Psoas muscle (tissue), 8 donors: ENCODE measurements around the gene PEPD. TPM values are rescaled to one million over a fixed set of nuclear protein-coding genes. Genes with fewer than 3 reads are reported as not detected.

Experiments
- ATAC-seq, 4 donors: fragments of 200-7000 bp; cut with Tn5 transposase; one replicate each; pipeline ENCODE4 v1.9.1; 2020; ENCODE audit warnings: moderate library complexity in 3 of 4, mild to moderate bottlenecking in 2 of 4
- DNase-seq, 2 donors: peaks; one replicate each; pipeline ENCODE4 v3.0.0-alpha.2; 2020
- H3K27ac ChIP-seq: fragments of 200-600 bp; one replicate; pipeline ENCODE4 v1.8.0; 2022
- H3K27me3 ChIP-seq, 3 donors: fragments of 200-600 bp in 1 of 3; one replicate each; pipeline versions ENCODE4 v1.6.1 to v1.8.0; 2013 to 2022; ENCODE audit warnings: low read length in 2 of 3, mild to moderate bottlenecking in 2 of 3, moderate library complexity in 1 of 3; ENCODE audit not compliant: insufficient read depth in 3 of 3
- H3K36me3 ChIP-seq, 2 donors: fragments of 200-600 bp in 1 of 2; one replicate each; pipeline versions ENCODE4 v1.6.1 to v1.8.0; 2013 to 2022; ENCODE audit warnings: low read depth in 1 of 2, mild to moderate bottlenecking in 1 of 2, moderate library complexity in 1 of 2; ENCODE audit not compliant: insufficient read depth in 1 of 2
- H3K4me1 ChIP-seq: fragments of 200-600 bp; one replicate; pipeline ENCODE4 v1.8.0; 2022
- H3K4me3 ChIP-seq: fragments of 200-600 bp; one replicate; pipeline ENCODE4 v1.8.0; 2022; ENCODE audit warnings: mild to moderate bottlenecking
- H3K9me3 ChIP-seq: fragments of 200-600 bp; one replicate; pipeline ENCODE4 v1.8.0; 2022
- WGBS, 3 donors: extraction: QIAGEN DNeasy Blood & Tissue Kit; methylation state at CpG; one replicate each; pipeline versions ENCODE4 v1.1.6 to v1.1.7; 2013; 5-methylcytosine and 5-hydroxymethylcytosine counted together
- intact Hi-C, 2 donors: fragments of 100-400 bp; cut with DNase I; formaldehyde crosslinking; loops; one replicate each; pipeline versions ENCODE4 v1.11.0 to v1.14.2; 2022
- polyA plus RNA-seq, 3 donors: library from polyadenylated mRNA; stranded (reverse); fragments of 200-250 nt; gene quantifications; one replicate each; pipeline ENCODE4 v1.2.3, GENCODE V29; 2013
- total RNA-seq, 4 donors: library from RNA; stranded (reverse); fragmentation: NEBNext Ultra II Directional in 2 of 4; extraction: Animal tissue kit (Norgen Biotek cat#: 25700) in 2 of 4; gene quantifications; one replicate each; pipeline versions ENCODE4 v1.2.1 to v1.2.4, GENCODE V29; 2021 to 2023
- TF ChIP-seq, protein P1 (sequence below): fragments of 200-600 bp; IDR thresholded peaks from one replicate; pipeline ENCODE4 v1.8.0; 2022; ENCODE audit warnings: antibody characterized with exemption
- donor health status: healthy with polysubstance abuse.
- donor health status: DM: no; HTN: no; CAD: no; lungs with moderate emphysema.
- donor health status: Bipolar disorder and iron deficiency.
- donor health status: healthy.
- donor health status: DM: yes; HTN: yes; CAD: no.
- donor health status: DM: no; HTN: no; CAD: no.
- donor health status: DM: no; HTN: no; CAD: no.
- donor health status: DM: yes; HTN: yes; CAD: no.

Gene PEPD
- total and polyA plus RNA-seq, 7 donors, result 26.3 to 40.2 (median 35.1) TPM

DNA sequence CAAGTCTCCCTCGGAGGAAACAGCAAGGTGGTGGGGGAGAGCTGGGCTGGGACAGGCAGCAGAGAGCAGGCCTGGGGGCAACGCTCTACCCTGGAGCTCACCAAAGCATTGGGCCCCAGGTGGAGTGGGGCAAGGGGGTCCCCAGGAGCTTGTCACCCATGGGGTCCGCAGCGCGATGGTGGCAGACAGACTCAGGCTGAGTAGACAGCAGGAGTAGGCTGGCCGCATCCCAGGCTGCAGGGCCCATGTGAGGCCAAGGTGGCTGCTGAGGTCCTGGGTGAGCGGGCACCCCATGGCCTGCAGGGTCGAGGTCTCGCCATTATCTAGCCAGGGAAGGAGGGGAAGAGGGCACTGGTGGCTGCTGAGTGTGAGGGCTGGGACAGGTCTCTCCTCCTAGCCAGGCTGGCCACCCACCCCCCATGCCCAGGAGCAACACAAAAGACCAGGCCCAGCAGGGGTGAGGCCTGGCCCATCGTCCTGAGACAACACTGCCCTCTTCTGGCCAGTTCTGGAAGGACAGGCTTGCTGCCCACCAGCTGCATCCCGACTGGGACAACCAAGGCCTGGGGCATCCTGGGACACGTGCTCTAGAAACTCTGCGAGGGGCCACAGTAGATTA lies 115.0 kb downstream of the PEPD start:
- intact Hi-C loops, result loop anchor here (1.0 to 5.0 kb wide), 4 partner anchors 165 to 259 kb away; no protein-coding TSS in a partner anchor
- Histone ChIP-seq H3K27ac (no peak overlapping the region), H3K36me3 (peaks cover 0 to 13% of the 10 kb centered on the region in 2 donors), H3K4me1 (peaks cover 3% of the 10 kb centered on the region), H3K27me3 (no peaks in the 10 kb centered on the region), H3K9me3 (no peaks in the 10 kb centered on the region), H3K4me3 (no peak overlapping the region)
- TF ChIP-seq, protein P1, sequence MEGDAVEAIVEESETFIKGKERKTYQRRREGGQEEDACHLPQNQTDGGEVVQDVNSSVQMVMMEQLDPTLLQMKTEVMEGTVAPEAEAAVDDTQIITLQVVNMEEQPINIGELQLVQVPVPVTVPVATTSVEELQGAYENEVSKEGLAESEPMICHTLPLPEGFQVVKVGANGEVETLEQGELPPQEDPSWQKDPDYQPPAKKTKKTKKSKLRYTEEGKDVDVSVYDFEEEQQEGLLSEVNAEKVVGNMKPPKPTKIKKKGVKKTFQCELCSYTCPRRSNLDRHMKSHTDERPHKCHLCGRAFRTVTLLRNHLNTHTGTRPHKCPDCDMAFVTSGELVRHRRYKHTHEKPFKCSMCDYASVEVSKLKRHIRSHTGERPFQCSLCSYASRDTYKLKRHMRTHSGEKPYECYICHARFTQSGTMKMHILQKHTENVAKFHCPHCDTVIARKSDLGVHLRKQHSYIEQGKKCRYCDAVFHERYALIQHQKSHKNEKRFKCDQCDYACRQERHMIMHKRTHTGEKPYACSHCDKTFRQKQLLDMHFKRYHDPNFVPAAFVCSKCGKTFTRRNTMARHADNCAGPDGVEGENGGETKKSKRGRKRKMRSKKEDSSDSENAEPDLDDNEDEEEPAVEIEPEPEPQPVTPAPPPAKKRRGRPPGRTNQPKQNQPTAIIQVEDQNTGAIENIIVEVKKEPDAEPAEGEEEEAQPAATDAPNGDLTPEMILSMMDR, result peak; percentile 98
- WGBS, 3 donors, result 57 to 67% (median 64%) methylated on average over 9 to 13 of the region's 13 CpGs
- ATAC-seq (peak; percentile 71 to 89 (median 85)), DNase-seq (peak; percentile 68 to 88)

DNA sequence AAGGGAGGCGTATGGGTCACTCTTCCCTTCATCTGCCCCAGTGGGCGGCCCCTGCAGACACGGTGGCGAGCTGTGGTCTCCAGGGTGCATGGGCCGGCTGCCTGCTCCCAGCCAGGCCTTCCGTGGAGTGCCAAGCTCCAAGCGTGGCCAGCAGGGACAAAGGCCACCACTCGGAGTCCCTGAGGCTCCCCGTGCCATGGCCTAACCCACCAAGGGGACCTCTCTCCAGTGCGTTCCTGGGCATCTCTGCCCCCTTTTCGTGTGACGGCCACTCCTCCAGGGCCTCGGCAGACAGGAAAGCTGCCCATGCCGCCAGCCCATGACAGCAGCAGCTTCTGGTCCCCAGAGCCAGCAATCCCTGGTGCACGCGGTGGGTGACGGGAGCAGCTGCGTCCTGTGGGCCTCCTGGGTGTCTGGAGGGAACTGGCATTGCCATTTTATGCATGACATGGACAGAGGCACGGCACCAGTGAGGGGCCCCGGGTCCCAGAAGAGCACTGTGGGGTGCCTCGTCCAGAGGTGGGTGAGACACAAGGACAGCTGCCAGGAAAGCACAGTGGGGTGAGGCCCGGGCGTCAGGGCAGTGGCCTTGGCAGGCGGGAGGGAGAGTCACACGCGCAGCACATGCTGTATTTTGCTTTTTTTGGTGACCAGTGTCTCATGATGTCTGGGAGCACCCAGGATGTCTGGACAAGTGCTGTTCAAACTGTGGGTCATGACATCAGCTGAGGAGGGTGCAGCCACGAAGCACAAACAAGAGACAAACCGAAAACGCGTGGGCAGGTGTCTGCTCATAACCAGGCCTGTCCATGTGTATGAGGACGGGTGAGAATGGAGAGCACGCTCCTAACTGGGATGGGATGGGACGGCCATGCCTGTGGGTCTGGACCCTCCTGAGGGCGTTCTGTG lies 115.8 kb downstream of the PEPD start:
- Histone ChIP-seq H3K4me3 (no peak overlapping the region), H3K27ac (no peak overlapping the region), H3K9me3 (no peaks in the 10 kb centered on the region), H3K36me3 (peaks cover 0 to 5% of the 10 kb centered on the region in 2 donors), H3K4me1 (peaks cover 3% of the 10 kb centered on the region), H3K27me3 (no peaks in the 10 kb centered on the region)
- intact Hi-C loops, result loop anchor here (1.0 to 5.0 kb wide), 3 partner anchors 165 to 259 kb away; no protein-coding TSS in a partner anchor
- ATAC-seq, result peak in 2 of 4 donors; percentile 30 to 32
- WGBS, 3 donors, result 74 to 87% (median 76%) methylated on average over 34 of the region's 34 CpGs
- TF ChIP-seq, protein P1, result no peak
- peak in 1 of 2 donors; percentile 59 for DNase-seq

DNA sequence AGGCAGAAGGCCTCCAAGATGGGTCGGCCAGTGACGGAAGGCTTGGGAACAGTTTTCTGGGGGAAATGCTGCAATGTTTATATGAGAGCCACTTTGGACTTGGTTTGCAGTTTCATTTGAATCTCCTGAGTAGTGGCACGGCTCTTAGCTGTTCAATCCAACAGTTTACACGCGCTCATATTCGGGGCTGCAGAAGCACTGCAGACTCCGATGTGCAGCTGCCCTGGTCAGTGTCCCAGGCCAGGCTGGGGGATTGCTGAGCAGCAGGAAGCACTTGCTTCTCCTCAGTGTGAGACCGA lies 116.4 kb downstream of the PEPD start:
- no peak for ATAC-seq
- Histone ChIP-seq H3K4me1 (peaks cover 3% of the 10 kb centered on the region), H3K4me3 (no peak overlapping the region), H3K9me3 (no peaks in the 10 kb centered on the region), H3K27me3 (no peaks in the 10 kb centered on the region), H3K36me3 (no peaks in the 10 kb centered on the region), H3K27ac (no peak overlapping the region)
- 56 to 83% (median 70%) methylated on average over 8 of the region's 8 CpGs for WGBS, 3 donors
- no peak for DNase-seq
- intact Hi-C loops, result loop anchor here in 1 of 2 donors (5.0 kb wide), 1 partner anchor 258 kb away; no protein-coding TSS in a partner anchor
- TF ChIP-seq, protein P1, result no peak

DNA sequence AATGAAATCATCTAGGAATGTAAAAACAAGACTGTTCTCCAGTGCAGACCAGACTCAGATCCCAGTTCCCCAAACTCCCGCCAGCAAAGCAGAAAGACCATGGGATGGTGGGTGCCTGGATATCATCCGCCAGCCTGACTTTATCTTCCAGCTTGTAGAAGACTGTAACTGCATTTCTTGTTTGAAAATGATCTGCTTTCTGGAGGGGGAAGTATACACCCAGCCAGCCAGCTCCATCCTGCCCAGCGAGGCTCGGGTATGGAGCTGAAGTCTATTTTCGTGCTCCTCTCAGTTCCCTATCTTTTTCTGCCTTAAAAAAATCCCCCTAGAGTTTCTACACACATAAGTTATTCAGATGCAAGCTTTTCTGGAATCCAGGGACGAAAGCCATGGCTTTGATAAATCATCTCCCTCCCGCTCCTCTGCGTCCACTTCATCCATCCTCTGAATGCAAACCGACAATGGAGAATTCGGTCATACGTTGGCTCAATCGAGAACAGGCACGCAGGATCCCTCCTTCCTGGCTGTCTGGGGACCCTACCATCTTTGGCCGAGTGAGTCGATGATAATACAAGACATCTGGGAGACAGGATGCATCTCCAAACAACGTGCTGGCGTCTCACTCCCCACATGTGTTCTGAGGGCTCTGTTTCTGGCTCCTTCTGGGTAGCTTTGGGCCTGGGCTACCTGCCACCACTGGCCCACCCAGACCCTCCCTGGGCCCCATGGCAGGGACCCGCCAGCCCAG lies 116.9 kb downstream of the PEPD start:
- no peak for ATAC-seq

More for the DNA sequence above, 116.9 kb downstream of the PEPD start:
- Histone ChIP-seq H3K9me3 (no peaks in the 10 kb centered on the region), H3K36me3 (no peaks in the 10 kb centered on the region), H3K4me1 (peaks cover 3% of the 10 kb centered on the region), H3K4me3 (no peak overlapping the region), H3K27me3 (no peaks in the 10 kb centered on the region), H3K27ac (no peak overlapping the region)
- intact Hi-C loops, result loop anchor here in 1 of 2 donors (5.0 kb wide), 1 partner anchor 257 kb away; no protein-coding TSS in a partner anchor
- TF ChIP-seq, protein P1, result no peak
- peak in 1 of 2 donors; percentile 44 for DNase-seq
- WGBS, 3 donors, result 79 to 82% (median 80%) methylated on average over 18 of the region's 18 CpGs
